Renal pelvis (tissue), 4 donors: ENCODE measurements around the gene IPO8. TPM values are rescaled to one million over a fixed set of nuclear protein-coding genes. Genes with fewer than 3 reads are reported as not detected.
A peak's percentile ranks its signal among the peaks of the same experiment; 100 is the strongest.
"Not testable (repeated sequence)": the region's sequence is repeated elsewhere in the genome, so short reads cannot be mapped to it uniquely, and the experiment has no call there.

Source experiments
- DNase-seq: peaks from one replicate; pipeline ENCODE4 v3.0.0-alpha.2; 2013
- polyA plus RNA-seq, 3 donors: library from polyadenylated mRNA; unstranded; fragments of 120-200 nt; gene quantifications; one replicate each; pipeline ENCODE4 v1.2.1, GENCODE V29; 2013; ENCODE audit not compliant: insufficient read length in 3 of 3

Gene IPO8
- polyA plus RNA-seq, 3 donors: 52.4 to 64.4 (median 57.0) TPM

DNA sequence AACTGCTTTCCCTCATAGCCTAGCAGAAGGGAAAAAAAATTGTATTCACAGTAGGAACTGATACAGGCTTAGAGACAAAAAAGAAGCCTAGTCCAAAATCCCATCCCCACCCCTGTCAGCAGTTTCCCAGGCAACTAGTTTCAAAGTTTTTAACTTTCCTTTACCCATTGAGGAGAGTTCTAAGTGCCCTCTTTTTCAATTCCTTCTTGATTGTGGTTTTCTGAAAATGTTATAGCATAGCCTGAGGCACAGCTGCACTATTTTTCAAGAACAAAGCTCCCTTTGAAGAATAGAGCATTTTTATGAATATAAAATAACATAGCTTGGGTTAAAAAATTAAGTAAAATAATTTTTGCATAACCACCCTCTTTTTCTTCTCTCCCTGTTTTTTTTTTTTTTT, 81.6 kb downstream of the IPO8 start:
- DNase-seq: no peak

DNA sequence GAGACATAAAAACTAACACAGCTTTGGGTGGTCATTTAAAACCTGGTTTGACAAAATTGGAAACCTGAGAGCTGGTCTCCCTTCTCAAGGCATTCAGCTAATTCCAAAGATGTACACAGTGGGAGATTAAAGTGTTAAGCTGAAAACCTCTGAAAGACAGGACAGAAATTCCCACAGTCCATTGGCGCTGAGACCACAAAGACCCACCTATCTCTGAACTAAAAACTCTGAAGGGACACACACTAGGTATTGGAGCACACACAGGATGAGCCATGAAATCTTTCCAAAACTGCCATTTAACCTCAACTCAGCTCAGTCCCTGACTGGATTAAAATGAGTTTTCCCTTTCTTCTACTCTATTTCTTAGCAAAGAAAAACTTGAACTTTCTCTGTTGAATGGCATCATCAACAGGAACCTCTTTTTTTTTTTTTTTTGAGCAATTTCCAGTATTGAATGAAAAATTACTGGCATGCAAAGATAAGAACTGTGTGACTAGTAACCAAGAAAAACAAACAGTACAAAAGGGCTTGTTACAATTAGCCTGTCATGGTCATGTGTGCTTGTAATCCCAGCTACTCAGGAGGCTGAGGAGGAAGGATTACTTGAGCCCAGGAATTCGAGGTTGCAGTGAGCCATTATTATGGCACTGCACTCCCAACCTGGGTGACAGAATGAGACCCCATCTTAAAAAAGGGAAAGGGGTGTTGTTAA, 82.4 kb downstream of the IPO8 start:
- no peak for DNase-seq

DNA sequence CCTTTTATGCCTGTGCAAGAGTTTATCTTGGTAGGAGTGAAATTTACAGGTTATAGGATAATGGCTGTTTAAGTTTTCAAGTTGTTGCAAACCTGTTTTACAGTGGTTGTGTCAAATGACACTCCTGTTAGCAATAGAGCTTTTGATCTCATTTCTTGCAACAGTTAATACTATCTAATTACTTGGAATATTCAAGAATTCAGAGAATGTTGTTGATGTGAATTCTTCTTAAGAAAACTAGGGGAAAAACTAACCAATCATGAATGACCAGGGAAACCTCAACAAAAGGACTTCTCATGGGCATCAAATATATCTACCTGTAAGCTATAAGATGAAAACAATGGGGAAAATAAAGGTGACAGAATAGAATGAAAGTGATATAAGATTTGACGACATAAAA, 85.0 kb downstream of the IPO8 start:
- no peak for DNase-seq

DNA sequence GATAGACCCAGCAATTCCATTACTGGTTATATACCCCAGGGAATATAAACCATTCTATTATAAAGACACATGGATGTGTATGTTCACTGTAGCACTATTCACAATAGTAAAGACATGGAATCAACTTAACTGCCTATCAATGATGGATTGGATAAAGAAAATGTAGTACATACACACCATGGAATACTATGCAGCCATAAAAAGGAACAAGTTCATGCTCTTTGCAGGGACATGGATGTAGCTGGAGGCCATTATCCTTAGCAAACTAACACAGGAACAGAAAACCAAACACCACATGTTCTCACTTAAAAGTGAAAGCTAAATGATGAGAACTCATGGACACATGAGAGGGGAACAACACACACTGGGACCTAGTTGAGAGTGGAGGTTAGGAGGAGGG, 85.8 kb downstream of the IPO8 start:
- DNase-seq: not testable (repeated sequence)

DNA sequence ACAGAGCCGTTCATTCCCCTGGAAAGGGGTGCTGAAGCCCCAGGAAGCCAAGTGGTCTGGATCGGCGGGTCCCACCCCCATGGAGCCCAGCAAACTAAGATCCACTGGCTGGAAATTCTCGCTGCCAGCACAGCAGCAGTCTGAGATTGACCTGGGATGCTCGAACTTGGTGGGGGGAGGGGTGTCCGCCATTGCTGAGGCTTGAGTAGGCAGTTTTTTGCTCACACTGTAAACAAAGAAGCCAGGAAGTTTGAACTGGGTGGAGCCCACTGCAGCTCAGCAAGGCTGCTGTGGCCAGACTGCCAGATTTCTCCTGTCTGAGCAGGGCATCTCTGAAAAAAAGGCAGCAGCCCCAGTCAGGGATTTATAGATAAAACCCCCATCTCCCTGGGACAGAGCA, 91.4 kb downstream of the IPO8 start:
- DNase-seq: not testable (repeated sequence)

DNA sequence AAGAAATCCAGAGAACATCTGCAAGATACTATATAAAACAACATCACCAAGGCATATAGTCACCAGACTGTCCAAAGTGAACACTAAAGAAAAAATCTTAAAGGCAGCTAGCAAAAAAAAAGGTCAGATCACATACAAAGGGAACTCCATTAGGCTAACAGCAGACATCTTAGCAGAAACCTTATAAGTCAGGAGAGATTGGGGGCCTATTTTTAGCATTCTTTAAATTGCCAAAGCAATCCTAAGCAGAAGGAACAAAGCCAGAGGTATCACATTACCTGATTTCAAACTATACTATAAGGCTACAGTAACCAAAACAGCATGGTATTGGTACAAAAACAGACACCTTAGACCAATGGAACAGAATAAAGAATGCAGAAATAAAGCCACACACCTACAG, 92.5 kb downstream of the IPO8 start:
- DNase-seq: no peak

DNA sequence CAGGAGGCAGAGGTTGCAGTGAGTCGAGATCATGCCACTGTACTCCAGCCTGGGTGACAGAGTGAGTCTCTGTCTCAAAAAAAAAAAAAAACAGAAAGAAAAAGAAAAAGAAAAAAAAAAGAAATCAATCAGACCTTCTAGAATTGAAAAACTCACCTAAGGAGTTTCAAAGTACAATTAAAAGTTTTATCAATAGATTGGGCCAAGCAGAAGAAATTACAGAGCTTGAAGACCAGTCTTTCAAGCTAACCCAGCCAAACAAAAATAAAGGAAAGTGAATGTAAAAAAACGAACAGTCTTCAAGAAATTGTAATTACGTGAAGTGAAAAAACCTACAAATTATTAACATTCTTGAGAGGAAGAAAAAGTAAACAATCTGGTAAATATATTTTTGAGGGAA, 93.0 kb downstream of the IPO8 start:
- DNase-seq: no peak

DNA sequence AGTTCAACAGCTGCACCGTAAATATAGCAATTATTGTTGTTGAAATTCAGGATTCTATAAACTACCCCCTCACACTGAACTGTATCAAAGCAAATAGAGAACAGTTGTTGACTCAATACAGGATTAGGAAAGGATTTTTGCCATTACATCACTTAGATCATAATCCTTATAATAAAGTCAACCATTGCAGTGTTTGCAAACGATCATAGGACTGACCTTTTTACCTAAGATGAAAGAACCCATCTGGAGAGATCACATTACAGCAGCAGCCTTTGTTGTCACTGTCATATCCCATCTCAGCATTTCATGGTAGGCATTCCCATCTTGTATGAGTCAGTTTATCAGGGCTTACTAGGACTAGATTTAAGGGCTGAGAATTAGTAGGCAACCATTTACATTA, 96.1 kb downstream of the IPO8 start:
- no peak for DNase-seq

DNA sequence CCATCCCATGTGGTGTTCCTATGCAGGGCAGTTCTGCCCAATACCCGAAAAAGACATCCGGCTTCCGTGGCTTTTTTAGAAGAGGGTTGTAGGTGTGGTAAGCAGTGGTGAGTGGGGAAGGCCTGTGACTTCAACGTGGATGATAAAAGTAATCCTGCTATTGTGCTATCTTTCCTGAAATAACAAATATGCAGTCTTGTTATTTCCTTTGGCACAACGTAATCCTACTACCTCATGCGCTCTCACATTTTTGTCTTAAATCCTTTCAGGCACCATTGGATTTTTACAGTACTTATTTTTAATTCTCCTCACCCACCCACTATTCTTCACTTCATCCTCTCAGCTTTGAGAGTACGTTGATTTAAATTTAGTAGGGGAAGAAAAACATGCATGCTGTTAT, 96.8 kb downstream of the IPO8 start:
- no peak for DNase-seq

DNA sequence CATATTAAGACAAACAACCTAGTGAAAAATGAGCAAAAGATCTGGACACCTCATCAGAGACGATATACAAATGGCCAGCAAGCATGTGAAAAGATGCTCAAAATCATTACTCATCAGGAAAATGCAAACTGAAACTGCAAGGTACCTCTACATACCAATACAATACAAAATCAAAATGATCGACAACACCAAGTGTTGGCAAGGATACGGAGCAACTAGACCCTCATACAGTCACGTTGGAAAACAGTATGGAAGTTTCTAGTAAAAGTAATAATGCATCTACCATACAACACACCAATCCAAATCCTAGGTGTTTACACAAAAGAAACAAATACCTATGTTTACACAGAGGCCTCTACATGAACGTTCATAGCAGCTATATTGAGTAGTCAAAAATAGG, 99.9 kb downstream of the IPO8 start:
- DNase-seq: no peak

DNA sequence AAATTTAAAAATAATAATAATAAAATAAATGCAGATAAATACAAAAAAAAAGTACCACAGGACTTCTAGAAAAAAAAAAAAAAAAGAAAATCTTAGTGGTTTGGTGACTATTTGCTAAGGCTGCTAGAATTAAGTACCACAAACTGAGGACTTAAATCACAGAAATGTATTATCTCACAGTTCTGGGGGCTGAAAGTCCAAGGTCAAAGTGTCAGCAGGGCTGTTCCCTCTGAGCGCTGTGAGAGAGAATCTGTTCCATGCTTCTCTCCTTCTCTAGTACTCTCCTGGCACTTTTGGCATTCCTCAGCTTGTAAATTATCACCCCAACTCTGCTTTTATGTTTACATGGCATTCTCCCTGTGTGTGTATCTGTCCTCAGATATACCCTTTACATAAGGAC, 101.2 kb downstream of the IPO8 start:
- no peak for DNase-seq

DNA sequence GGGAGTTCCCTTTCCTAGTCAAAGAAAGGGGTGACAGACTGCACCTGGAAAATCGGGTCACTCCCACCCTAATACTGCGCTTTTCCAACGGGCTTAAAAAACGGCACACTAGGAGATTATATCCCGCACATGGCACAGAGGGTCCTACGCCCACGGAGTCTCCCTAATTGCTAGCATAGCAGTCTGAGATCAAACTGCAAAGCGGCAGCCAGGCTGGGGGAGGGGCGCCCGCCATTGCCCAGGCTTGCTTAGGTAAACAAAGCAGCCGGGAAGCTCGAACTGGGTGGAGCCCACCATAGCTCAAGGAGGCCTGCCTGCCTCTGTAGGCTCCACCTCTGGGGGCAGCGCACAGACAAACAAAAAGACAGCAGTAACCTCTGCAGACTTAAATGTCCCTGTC, 107.1 kb downstream of the IPO8 start:
- DNase-seq: not testable (repeated sequence)

DNA sequence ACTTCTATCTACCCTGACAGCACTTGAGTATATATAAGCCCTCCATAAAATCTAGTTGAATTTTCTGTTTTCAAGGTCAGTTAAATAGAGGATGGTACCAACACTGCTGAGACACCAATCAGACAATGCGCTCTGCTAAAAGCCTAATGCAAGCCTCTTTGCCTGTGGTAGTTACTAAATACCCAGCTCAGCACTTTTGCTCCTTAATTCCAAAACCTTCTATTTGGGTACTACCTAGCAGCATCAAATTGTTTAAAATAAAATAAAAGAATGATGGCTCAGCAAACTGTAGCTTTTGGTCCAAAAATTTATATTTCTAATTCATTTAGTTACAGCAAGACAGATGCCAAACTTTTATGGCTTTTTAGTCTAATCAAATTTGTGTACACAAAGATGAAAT, 107.9 kb downstream of the IPO8 start:
- no peak for DNase-seq

DNA sequence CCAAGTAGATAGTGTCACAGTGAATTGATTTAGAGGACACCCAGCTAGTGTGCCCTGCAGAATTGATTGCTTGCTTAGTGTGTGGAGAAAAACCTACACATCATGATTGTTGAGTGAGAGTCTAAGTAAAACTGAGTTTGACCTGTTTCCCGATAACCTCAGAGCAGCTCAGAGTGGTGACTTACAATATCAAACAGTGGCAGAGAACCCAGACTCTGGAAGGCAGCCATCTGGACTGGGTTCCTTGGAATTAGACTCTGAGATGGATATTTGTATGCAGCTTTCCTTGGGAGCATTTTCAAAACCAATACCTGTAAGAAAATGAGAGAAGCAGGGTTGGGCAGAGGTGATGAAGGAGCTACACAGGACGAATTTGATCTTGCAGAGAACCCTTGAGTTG, 109.8 kb downstream of the IPO8 start:
- no peak for DNase-seq

DNA sequence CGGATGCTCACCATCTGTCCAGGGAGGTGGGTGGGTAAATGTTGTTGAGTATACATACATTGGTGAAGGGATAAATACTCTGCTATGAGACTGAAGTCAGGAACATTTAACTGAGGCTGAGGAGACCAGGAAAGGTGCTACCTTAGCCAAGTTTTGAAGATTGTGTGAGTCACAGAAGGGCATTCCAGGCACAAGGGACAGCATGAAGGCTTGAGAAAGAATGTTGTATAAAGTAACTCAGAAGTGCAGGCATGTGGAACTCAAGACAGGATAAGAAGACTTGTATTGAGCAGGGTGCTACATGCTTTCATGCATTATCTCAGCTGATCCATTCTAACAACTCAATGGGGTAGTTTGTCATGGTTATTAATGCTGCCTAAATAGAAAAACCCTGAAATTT, 112.7 kb downstream of the IPO8 start:
- DNase-seq: no peak

DNA sequence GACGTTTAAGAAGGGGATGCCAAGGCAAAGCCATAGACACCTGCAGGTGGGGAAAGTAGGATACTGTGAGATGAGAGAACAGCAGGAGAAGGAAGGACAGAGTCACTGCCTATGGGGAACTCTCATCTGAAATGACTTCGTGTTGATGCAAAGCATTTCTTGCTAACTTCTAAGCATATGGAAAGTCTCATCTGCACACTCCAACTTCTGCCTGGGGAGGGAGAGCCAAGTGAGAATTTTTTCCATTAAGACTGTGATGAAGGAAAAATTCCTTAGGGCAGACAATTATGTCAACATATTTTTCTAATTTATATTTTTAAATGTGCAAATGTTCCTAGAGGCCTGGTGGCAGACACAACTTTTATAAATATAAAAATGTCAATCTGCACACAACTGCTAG, 115.3 kb downstream of the IPO8 start:
- peak; percentile 39 for DNase-seq

Other genes with a start within 250 kb of the IPO8 start
- gene CAPRIN2, start 59.1 kb upstream of the IPO8 start, polyA plus RNA-seq: 10 to 100 TPM; 34.7 to 52.5 (median 50.8) TPM
- gene TSPAN11, start 230.9 kb upstream of the IPO8 start, polyA plus RNA-seq: 1 to 10 TPM; 5.9 to 7.4 (median 6.3) TPM